Endothelial cell of umbilical vein (primary cell): Measurements from ENCODE around the gene SPTSSB.

Experiments
- FOS ChIP-seq: IDR thresholded peaks from 2 replicates; pipeline ENCODE4 v1.6.1; 2011; ENCODE audit warnings: mild to moderate bottlenecking, low read length, moderate library complexity, borderline replicate concordance; ENCODE audit not compliant: insufficient read depth
- MYC ChIP-seq: IDR thresholded peaks from one replicate; pipeline ENCODE4 v1.6.1; 2011; ENCODE audit warnings: mild to moderate bottlenecking, low read depth, low read length
- POLR2A ChIP-seq: IDR thresholded peaks from 2 replicates; pipeline ENCODE4 v1.6.1; 2012; ENCODE audit warnings: low read depth, mild to moderate bottlenecking, control low read depth, low read length
- TF ChIP-seq, protein P1 (sequence below), 2 donors: IDR thresholded peaks; 1 replicate in 1 of 2; 2 replicates in 1 of 2; pipeline ENCODE4 v1.5.1; 2011; ENCODE audit warnings: low read length in 2 of 2, mild to moderate bottlenecking in 2 of 2, moderate library complexity in 2 of 2, control low read depth in 1 of 2, inconsistent platforms in 1 of 2, low read depth in 1 of 2; ENCODE audit not compliant: insufficient read depth in 1 of 2; ENCODE audit errors: extremely low read depth in 1 of 2

DNA sequence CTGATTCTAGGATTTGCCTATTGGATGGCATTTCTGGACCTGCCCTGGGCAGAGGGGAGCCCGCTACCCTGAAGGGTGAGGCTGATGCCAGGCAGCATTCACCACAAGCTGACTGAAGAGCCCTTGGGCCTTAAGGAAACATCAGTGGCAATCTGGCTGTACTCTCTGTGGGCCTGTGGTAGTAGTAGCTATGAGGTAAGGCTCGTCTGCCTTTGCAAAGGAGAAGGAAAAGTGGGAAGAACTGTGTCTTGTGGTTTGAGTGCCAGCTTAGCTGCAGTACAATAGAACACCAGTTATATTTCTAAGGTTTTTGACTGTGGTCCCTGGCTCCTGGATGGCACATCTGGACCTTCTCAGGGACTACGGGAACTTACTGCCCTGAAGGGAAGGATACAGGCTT, 51.5 kb downstream of the SPTSSB start:
- TF ChIP-seq, protein P1, sequence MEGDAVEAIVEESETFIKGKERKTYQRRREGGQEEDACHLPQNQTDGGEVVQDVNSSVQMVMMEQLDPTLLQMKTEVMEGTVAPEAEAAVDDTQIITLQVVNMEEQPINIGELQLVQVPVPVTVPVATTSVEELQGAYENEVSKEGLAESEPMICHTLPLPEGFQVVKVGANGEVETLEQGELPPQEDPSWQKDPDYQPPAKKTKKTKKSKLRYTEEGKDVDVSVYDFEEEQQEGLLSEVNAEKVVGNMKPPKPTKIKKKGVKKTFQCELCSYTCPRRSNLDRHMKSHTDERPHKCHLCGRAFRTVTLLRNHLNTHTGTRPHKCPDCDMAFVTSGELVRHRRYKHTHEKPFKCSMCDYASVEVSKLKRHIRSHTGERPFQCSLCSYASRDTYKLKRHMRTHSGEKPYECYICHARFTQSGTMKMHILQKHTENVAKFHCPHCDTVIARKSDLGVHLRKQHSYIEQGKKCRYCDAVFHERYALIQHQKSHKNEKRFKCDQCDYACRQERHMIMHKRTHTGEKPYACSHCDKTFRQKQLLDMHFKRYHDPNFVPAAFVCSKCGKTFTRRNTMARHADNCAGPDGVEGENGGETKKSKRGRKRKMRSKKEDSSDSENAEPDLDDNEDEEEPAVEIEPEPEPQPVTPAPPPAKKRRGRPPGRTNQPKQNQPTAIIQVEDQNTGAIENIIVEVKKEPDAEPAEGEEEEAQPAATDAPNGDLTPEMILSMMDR (IDR thresholded peaks at IDR 0.05; ENCODE audit: extremely low read depth in 1 of 2, insufficient read depth in 1 of 2, low read depth in 1 of 2, low read length in 2 of 2): no peak
- TF ChIP-seq POLR2A (no peak), FOS (no peak), MYC (no peak)
